Measurements from ENCODE around the gene RAP2C.

Gene RAP2C

DNA sequence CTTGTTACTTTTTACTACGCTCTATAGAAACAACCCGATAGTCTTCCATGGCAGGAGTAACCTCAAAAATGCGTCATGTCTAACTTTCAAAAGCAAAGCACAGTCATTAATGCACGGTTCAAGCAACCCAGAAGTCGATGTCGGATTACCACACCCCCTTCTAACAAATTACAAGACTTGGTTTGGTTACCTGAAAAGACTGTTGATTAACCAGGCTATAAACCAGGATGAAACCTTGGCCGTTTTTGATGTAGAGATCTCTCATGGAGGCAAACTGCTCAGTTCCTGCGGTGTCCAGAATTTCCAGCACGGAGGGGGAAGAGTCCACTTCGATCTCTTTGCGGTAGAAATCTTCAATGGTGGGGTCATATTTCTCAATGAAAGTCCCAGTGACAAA, 2.4 kb downstream of the RAP2C start:
- H3K4me3 ChIP-seq (replicated peaks; ENCODE audit: low read depth, low read length) = peak overlapping the region; percentile 72
- DNase-seq (ENCODE audit: low read depth) = no peak
- TF ChIP-seq, protein P1, sequence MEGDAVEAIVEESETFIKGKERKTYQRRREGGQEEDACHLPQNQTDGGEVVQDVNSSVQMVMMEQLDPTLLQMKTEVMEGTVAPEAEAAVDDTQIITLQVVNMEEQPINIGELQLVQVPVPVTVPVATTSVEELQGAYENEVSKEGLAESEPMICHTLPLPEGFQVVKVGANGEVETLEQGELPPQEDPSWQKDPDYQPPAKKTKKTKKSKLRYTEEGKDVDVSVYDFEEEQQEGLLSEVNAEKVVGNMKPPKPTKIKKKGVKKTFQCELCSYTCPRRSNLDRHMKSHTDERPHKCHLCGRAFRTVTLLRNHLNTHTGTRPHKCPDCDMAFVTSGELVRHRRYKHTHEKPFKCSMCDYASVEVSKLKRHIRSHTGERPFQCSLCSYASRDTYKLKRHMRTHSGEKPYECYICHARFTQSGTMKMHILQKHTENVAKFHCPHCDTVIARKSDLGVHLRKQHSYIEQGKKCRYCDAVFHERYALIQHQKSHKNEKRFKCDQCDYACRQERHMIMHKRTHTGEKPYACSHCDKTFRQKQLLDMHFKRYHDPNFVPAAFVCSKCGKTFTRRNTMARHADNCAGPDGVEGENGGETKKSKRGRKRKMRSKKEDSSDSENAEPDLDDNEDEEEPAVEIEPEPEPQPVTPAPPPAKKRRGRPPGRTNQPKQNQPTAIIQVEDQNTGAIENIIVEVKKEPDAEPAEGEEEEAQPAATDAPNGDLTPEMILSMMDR (IDR thresholded peaks at IDR 0.05; ENCODE audit: low read length, missing control alignments) = no peak

DNA sequence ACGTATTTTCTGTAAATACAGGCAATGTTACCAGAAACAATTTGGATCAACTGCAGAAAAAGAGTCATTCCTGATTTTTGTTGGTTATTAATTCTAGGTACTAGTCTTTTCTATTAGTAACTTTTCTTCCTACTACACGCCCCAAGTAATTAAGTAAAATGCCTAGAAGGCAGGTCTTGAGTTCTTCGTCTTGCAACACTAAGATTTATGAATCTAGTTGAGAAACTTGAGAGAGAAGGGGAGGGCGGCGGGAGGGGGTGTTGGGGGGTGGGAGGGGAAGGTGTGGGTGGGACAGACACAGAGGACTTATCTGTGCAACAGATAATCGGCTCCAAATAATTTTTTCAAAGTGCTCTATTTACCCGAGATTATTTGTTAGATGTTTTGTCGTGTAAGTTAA, 3.0 kb downstream of the RAP2C start:
- peak overlapping the region; percentile 72 for H3K4me3 ChIP-seq (replicated peaks; ENCODE audit: low read depth, low read length)
- DNase-seq (ENCODE audit: low read depth) = no peak
- TF ChIP-seq, protein P1 (IDR thresholded peaks at IDR 0.05; ENCODE audit: low read length, missing control alignments) = no peak

DNA sequence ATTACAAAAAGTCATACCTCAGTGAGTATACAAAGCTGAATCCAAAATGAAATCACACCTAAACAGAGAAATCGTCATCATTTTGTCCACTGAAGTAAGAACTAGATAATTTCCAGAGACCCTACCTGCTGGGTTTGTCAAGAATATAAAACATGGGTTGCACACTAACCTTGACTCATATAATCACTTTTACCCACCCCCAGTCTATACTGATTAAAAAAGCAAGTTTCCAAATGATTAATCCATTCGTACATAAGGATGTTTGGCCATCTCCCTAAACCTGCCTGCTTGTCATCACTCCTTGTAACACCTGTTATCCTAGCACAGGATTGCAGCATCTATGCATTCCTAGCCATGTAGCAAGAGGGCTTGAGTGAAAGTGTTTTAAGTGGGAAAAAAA, 4.7 kb downstream of the RAP2C start:
- H3K4me3 ChIP-seq (replicated peaks; ENCODE audit: low read depth, low read length) = no peak overlapping the region
- DNase-seq (ENCODE audit: low read depth) = no peak
- TF ChIP-seq, protein P1 (IDR thresholded peaks at IDR 0.05; ENCODE audit: low read length, missing control alignments) = no peak

DNA sequence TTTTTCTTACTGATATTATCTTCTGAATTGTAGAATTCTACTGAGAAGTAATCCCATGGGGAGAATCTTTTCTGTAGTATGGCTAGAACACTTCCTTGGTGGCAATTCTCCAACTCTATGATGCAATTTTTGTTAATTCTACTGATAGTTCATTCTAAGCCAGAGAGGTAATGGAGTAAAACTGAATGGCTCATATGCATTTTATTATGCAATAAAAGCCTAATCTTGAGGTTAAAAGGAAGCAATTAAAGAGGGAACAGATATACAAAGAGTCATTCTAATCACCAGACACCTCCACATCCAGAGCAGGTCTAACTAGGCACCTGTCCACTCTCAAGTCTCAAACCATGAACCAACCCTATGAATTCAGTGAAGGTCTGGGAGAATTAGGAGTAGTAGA, 9.7 kb downstream of the RAP2C start:
- H3K4me3 ChIP-seq (replicated peaks; ENCODE audit: low read depth, low read length) = no peak overlapping the region
- TF ChIP-seq, protein P1 (IDR thresholded peaks at IDR 0.05; ENCODE audit: low read length, missing control alignments) = no peak
- DNase-seq (ENCODE audit: low read depth) = peak; percentile 73

DNA sequence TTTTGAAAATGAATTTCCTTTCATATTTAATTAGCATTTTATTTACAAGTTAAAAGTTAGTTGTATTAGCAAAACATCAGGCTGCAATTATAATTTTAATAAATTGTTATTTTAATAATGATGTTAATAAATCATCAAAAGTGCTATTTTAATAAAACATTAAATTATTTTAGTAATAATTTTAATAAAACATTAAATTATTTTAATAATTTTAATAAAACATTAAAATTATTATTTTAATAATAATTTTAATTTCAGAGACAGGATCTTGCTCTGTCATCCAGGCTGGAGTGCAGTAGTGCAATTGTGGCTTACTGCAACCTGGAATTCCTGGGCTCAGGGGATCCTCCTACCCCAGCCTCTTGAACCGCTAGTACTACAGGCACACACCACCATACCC, 10.8 kb downstream of the RAP2C start:
- DNase-seq (ENCODE audit: low read depth) = no peak
- H3K4me3 ChIP-seq (replicated peaks; ENCODE audit: low read depth, low read length) = no peak overlapping the region
- TF ChIP-seq, protein P1 (IDR thresholded peaks at IDR 0.05; ENCODE audit: low read length, missing control alignments) = no peak

DNA sequence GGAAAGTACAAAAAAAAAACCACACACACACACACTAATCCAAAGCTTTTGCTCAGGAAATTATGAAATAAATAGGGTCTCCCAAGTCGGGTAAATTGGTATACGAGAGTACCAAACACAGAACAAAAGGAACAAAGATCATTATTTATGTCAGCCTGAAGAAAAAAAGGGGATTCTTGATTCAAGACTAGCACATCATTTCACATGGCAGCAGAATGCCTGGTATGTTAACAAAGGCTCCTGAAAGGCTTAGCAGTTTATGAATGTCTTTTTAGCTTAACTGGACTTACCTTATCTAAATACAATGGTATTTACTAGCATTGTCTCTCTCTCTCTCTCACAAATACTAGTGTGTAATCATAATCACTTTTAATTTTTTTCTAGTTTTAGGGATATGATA, 11.3 kb downstream of the RAP2C start:
- TF ChIP-seq, protein P1 (IDR thresholded peaks at IDR 0.05; ENCODE audit: low read length, missing control alignments) = no peak
- no peak for DNase-seq (ENCODE audit: low read depth)
- H3K4me3 ChIP-seq (replicated peaks; ENCODE audit: low read depth, low read length) = no peak overlapping the region

DNA sequence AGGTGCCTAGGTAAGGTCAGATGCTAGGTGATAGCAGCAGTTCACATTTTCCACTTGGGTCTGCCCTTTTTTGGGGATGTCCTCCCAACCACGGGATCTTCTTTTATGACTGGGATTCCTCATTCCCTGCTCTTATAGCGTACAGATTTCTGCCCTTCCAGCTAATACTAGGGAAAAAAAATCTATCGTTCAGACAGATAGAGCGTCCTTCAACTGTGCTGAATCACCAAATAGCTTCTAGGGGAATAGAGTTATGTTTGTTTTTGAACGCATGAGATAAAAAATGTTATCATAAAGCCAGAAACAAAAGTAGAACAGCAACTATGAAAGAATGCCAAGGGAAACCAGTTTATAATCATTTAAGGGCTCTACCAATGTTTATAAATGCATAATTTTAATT, 13.0 kb downstream of the RAP2C start:
- peak; percentile 24 for DNase-seq (ENCODE audit: low read depth)
- TF ChIP-seq, protein P1 (IDR thresholded peaks at IDR 0.05; ENCODE audit: low read length, missing control alignments) = no peak
- no peak overlapping the region for H3K4me3 ChIP-seq (replicated peaks; ENCODE audit: low read depth, low read length)

All from fibroblast of pulmonary artery (primary cell).